Epidermal melanocyte (primary cell): Measurements from ENCODE around the gene TMTC4.
A peak's percentile ranks its signal among the peaks of the same experiment; 100 is the strongest.
"Not testable (repeated sequence)": the region's sequence is repeated elsewhere in the genome, so short reads cannot be mapped to it uniquely, and the experiment has no call there.

ENCODE experiments used
- DNase-seq: peaks from one replicate; pipeline ENCODE4 v3.0.0; 2011; ENCODE audit warnings: low spot score; ENCODE audit not compliant: insufficient read length

TMTC4 gene

GRCh38 chr13:100588331-100589177 lies 86.0 kb downstream of the TMTC4 start, which contains the start of gene GGACT:
Gene GGACT, minus strand, starts transcription at chr13:100588789. Its CDS starts 56,198 bp downstream, at chr13:100532591.
- DNase-seq = peak; percentile 54

GRCh38 chr13:100584896-100585295 lies 89.7 kb downstream of the TMTC4 start:
- no peak for DNase-seq

- DNase-seq = no peak
These were observed 93.1 kb downstream of the TMTC4 start for GRCh38 chr13:100581504-100581903.

GRCh38 chr13:100581030-100581429 lies 93.6 kb downstream of the TMTC4 start:
- no peak for DNase-seq

GRCh38 chr13:100580045-100580444 lies 94.5 kb downstream of the TMTC4 start:
- DNase-seq = no peak

GRCh38 chr13:100577239-100577638 lies 97.4 kb downstream of the TMTC4 start:
- DNase-seq = not testable (repeated sequence)

- peak; percentile 63 for DNase-seq
These were observed 101.5 kb downstream of the TMTC4 start for GRCh38 chr13:100573121-100573520.

GRCh38 chr13:100566543-100566942 lies 108.1 kb downstream of the TMTC4 start:
- no peak for DNase-seq

- DNase-seq = no peak
These were observed 109.3 kb downstream of the TMTC4 start for GRCh38 chr13:100565286-100565685.

GRCh38 chr13:100564444-100565223 lies 110.0 kb downstream of the TMTC4 start:
- no peak for DNase-seq

- DNase-seq = no peak
These were observed 110.8 kb downstream of the TMTC4 start for GRCh38 chr13:100563779-100564178.

- no peak for DNase-seq
These were observed 112.9 kb downstream of the TMTC4 start for GRCh38 chr13:100561599-100562204.

- no peak for DNase-seq
These were observed 113.5 kb downstream of the TMTC4 start for GRCh38 chr13:100561158-100561499.

- no peak for DNase-seq
These were observed 114.0 kb downstream of the TMTC4 start for GRCh38 chr13:100560498-100561157.

GRCh38 chr13:100559886-100560285 lies 114.7 kb downstream of the TMTC4 start:
- DNase-seq = no peak
